Measurements from ENCODE around the gene CUX1. TPM values are rescaled to one million over a fixed set of nuclear protein-coding genes. Genes with fewer than 3 reads are reported as not detected.
"Not testable (repeated sequence)": the region's sequence is repeated elsewhere in the genome, so short reads cannot be mapped to it uniquely, and the experiment has no call there.

CUX1 gene
- total RNA-seq, 1 donor, result 46.2 TPM

DNA sequence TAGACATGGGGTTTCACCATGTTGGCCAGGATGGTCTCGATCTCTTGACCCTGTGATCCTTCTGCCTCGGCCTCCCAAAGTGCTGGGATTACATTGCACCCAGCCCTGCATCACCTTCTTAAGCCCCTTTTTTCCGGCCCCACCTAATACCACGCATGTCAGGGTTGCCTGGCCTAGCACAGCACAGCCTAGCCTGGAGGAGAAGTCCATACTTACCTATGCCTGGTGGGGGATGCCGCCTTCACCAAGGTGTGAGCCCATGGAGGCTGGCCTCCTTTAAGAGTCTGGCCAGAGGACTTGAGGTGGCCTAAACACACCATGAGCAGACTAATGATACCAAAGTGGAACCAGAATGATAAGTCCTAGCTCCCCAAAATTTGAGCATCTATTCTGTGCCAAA, 22.0 kb upstream of the CUX1 start:
- no peak overlapping the region for H3K4me3 ChIP-seq (ENCODE audit: low read depth, low read length)
- TF ChIP-seq, protein P1, sequence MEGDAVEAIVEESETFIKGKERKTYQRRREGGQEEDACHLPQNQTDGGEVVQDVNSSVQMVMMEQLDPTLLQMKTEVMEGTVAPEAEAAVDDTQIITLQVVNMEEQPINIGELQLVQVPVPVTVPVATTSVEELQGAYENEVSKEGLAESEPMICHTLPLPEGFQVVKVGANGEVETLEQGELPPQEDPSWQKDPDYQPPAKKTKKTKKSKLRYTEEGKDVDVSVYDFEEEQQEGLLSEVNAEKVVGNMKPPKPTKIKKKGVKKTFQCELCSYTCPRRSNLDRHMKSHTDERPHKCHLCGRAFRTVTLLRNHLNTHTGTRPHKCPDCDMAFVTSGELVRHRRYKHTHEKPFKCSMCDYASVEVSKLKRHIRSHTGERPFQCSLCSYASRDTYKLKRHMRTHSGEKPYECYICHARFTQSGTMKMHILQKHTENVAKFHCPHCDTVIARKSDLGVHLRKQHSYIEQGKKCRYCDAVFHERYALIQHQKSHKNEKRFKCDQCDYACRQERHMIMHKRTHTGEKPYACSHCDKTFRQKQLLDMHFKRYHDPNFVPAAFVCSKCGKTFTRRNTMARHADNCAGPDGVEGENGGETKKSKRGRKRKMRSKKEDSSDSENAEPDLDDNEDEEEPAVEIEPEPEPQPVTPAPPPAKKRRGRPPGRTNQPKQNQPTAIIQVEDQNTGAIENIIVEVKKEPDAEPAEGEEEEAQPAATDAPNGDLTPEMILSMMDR (IDR thresholded peaks at IDR 0.05; ENCODE audit: insufficient read depth, low read depth, low read length), result no peak
- no peak for DNase-seq (ENCODE audit: low read depth)

DNA sequence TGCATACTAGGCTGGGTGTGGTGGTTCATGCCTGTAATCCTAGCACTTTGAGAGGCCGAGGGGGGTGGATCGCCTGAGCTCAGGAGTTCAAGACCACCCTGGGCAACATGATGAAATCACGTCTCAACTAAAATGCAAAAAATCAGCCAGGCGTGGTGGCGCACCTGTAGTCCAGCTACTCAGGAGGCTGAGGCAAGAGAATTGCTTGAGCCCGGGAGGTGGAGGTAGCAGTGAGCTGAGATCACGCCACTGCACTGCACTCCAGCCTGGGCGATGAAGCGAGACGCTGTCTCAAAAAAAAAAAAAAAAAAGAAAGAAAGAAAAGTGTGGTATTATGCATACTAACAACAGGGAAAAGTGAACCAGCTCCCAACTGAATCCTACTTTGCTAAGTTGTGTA, 19.3 kb upstream of the CUX1 start:
- DNase-seq (ENCODE audit: low read depth); H3K4me3 ChIP-seq (ENCODE audit: low read depth, low read length): not testable (repeated sequence)

DNA sequence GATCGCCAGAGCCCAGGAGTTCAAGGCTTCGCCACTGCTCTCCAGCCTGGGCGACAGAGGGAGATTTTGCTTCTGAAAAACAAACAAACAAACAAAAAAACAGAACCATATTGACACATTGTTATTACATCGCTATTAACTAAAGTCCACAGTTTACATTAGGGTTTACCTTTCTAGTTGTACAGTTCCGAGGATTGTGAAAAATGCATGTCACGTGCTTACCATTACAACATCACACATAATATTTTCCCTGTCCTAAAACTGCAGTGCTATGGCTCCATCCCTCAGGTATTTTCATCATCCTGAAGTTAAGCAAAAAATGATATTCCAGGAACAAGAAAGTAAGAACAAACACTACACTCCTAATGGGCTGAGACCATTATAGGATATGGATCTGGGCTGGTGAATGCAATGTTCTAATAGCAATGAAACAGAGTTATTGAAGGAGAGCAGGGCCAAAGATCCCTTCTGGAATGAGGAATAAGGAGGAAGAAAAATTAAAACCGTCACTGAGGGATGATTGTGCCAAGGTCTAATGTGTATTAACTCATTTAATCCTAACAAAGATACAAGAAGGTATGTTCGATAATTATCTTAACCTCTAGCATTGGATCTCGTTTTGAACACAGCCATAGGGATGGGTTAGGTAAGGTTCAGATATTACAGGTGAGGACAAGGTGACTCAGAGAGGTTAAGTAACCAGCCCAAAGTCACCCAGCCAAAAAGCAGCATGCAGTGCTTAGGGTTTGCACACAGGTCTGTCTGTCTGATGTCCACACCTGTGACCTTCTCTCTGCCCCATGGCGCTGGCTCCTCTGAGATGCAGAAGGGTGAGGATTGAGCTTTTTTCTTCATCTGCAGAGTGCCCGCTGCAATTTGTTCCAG, 14.0 kb upstream of the CUX1 start:
- H3K4me3 ChIP-seq (ENCODE audit: low read depth, low read length), result no peak overlapping the region
- DNase-seq (ENCODE audit: low read depth), result no peak
- TF ChIP-seq, protein P1 (IDR thresholded peaks at IDR 0.05; ENCODE audit: insufficient read depth, low read depth, low read length), result no peak

DNA sequence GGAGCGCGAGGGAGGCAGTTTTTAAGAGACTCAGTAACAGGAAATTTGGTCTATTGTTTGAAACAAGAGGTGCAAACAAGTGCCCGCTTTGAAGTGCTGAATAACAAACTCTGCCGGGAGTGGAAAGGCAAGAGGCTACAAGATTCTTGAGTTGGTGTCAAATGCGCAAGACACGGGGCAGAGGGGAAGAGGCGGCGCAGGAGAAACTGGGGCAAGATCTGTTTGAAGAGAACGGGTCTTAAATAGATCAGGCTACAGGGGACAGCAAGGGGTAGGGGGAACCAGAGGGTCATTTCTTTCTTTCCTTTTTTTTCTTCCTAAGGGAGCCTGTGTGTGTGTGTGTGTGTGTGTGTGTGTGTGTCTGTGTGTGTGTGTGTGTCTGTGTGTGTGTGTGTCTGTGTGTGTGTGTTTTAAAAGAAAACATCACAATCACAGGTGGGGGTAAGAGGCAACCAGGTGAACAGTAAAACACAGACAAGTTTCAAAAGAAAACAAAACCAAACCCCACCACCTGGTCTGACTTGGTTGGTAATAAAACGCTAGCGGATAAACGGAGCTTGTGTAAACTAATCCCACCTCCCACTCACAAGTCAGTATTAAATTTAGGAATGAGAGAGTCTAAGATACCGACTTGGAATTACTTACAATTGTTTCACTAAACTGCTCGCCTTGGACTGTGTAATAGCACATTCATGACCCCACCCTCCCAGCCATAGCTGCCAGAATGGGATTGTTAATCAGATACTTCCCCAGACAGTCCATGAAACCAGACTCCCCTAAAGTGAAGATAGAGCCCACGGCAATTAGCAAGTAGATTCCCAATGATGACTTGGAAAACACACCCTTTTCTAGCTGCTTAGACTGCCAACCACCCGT, 13.1 kb upstream of the CUX1 start:
- H3K4me3 ChIP-seq (ENCODE audit: low read depth, low read length), result no peak overlapping the region
- TF ChIP-seq, protein P1 (IDR thresholded peaks at IDR 0.05; ENCODE audit: insufficient read depth, low read depth, low read length), result no peak
- DNase-seq (ENCODE audit: low read depth), result no peak

DNA sequence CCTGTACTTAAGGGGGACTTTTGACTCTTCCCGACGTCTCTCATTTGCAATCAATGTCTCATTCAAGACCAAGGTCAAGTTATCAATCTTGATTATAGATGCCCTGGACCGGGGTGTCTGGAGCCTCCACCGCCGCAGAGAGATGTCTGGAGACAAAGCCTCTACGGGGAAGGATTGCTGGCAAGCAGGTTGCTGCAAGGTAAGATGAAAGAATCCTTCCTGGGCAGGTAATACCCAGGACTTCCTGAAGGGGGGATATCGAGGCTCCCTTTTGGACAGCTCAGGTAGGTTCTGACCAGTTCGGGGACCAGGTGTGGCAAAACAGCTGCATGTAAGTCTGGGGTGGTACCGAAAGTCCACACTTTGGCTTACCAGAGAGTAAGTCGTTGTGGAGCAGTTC, 12.5 kb upstream of the CUX1 start:
- TF ChIP-seq, protein P1 (IDR thresholded peaks at IDR 0.05; ENCODE audit: insufficient read depth, low read depth, low read length), result peak; percentile 20
- DNase-seq (ENCODE audit: low read depth), result no peak
- H3K4me3 ChIP-seq (ENCODE audit: low read depth, low read length), result no peak overlapping the region

DNA sequence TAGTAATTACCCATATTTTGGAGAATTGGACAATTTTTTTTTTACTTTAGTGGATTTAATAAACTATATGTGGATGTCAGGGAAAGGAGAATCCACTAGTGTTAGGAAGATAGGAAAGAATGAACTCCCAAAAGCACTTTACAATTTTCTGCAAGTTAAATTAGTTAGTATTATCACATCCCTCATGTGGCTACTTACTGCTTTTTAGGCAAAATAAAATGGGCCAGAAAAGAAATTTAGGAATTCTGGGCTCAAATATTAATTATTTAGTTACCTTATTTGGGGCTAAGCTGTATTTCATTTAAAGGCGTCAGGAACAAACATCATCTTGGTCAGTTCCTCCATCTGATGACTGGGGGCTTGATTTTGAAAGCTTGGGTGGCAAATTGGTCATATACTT, 4.8 kb upstream of the CUX1 start:
- no peak for DNase-seq (ENCODE audit: low read depth)
- no peak overlapping the region for H3K4me3 ChIP-seq (ENCODE audit: low read depth, low read length)
- TF ChIP-seq, protein P1 (IDR thresholded peaks at IDR 0.05; ENCODE audit: insufficient read depth, low read depth, low read length), result no peak

DNA sequence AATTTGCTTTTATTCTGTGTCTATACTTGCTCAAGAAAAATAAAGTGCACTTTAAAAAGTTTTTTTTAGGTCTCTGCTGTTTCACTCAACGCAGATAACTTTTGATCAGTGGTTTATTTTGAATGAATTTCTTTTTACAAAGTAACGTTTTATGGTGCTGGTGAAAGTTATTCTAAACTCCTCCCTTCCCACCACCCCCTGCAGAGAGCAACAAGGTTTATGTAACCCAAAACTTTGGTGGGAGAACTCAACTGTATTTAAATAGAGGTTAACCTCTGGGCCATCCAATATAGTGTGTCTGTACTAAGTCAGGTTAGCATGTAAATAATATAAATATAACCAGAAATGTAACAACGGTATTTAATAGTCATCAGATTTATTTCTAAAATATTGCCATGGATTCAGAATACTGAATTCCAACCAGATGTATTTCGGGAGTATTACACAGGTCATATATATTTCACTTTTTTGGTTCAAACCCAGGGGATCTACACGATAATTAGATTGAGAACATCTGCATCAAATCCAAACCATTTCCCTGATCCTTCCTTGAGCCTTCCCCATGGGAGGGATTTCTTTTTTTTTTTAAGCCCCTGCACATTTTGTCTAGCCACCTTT, 3.9 kb upstream of the CUX1 start:
- peak overlapping the region; percentile 75 for H3K4me3 ChIP-seq (ENCODE audit: low read depth, low read length)
- DNase-seq (ENCODE audit: low read depth), result no peak
- TF ChIP-seq, protein P1 (IDR thresholded peaks at IDR 0.05; ENCODE audit: insufficient read depth, low read depth, low read length), result no peak

All from fibroblast of villous mesenchyme (primary cell).